ENCODE results near the gene RPL36A.

RPL36A gene

GRCh38 chrX:101393530-101394305, 2.9 kb downstream of the RPL36A start:
- no peak for DNase-seq

- DNase-seq, result no peak
Measured at GRCh38 chrX:101394372-101394771, 3.6 kb downstream of the RPL36A start.

DNA sequence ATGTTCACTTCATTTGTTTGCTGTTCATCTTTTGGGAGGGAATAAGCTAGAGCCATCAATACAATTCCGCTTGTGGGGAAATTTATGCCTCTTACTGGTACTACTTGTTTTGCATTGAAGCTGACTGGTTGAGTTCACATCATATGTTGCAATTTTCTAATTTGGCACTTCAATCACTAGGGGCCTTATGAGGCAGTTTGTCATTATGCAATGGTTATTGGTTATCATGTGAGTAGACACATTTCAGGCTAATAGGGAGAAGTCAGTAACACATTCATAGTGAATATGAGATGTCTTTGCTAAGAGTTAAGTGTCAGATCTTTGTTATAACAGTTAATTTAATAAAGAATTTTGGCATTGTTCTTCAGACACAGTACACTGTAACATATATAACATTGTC, 5.0 kb downstream of the RPL36A start:
- no peak for DNase-seq

- DNase-seq, result no peak
Measured at GRCh38 chrX:101397779-101398178, 7.0 kb downstream of the RPL36A start.

DNA sequence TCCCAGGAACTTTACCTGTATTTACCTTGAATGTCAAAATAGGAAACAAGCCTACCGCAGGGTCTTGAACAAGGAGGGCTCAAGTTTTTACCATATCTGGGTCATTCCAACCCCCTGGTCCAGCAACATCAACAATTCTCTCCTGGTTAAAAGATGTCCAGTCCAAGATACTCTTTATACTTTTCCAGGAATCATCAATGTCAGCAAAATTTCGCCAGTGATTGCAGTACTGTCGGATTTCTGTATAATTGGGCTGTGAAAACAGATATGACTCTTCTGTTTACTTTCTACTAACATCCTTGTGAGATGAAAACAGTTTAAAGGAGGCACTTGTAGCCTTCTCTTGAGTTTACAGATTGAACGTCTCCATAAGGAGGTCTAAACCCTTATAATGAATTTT, 7.9 kb downstream of the RPL36A start:
- DNase-seq, result no peak

DNA sequence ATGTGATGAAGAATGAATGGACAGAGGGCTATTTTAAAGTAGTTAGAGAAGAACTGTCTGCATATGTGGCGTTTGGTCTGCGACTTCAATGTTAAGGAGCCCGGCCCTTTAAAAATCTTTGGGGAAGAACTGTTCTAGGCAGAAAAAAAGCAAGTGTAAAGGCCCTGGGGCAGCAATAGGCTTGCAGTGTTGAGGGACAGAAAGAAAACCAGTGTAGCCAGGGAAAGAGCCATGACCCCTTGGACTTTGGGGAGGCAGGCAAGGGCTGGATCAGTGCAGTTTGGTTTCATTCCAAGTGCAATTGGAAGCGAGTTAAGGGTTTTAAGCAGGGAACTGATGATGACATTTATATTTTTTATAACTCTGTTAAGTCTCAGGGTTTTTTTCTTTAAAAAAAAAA, 9.0 kb downstream of the RPL36A start:
- no peak for DNase-seq

GRCh38 chrX:101407167-101407747, 16.4 kb downstream of the RPL36A start:
- DNase-seq, result no peak

DNA sequence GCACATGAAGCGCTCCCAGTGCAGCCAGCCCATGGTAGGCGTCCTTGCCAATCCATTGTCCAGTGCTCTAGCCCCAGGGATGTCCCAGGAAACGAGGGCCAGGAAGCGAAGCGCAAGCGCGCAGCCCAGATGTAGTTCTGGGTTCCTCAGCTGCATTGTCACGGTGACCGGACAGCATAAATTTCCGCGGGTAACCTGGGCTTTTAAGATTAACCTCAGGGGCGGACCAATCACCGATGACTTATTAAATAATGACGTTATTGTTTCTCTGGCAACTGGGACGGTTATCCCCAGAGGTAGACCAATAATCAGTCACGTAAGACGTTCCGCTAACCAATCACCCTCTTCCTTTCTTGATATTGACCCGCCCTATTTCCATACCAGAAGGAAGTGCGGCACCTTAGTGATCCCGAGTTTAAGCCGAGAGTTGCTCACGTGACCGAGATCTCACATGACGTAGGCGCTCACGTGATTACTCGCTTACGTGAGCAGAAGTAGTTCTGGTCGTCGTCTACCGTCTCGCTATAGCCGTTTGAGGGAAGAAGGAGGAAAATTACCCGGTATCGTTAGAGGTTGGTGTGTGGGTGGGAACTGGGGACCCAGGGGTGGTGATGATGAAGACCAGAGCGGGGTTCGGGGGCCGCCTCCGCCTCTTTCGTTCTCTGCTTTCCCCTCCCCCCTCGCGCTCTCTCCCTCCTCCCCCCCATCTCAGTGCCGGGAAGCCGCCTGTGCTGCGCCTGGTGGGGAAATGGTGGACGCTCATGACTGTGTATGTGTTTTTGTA, 17.1 kb downstream of the RPL36A start, which contains the start of the genes GLA and HNRNPH2:
GLA (minus strand) TSS at position 178 of the 784 bp plus-strand sequence; CDS start at position 156, 22 bp downstream.
HNRNPH2 (plus strand) TSS at position 475 of the 784 bp plus-strand sequence. CDS start 3,767 bp downstream, outside the sequence.
- DNase-seq, result peak; percentile 92

- DNase-seq, result no peak
Measured at GRCh38 chrX:101408532-101408841, 17.7 kb downstream of the RPL36A start.

DNA sequence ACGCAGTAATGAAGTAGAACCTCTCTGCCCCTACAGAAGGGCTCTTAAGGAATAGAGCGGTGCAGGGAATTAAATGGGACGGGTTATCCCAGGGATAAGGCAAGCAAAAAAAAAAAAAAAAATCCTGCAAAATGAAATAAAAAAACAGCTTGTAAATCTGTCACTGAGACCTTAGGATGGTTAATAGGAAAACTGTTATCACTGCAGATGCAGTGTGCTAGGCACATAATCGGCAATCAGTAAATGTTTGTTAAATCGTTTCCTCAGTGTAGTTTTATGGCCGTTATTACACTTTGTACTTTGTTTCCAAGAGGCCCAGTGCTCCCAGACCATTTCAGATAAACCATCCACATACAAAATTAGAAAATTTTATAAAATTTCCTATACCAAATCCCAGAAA, 18.2 kb downstream of the RPL36A start:
- no peak for DNase-seq

DNA sequence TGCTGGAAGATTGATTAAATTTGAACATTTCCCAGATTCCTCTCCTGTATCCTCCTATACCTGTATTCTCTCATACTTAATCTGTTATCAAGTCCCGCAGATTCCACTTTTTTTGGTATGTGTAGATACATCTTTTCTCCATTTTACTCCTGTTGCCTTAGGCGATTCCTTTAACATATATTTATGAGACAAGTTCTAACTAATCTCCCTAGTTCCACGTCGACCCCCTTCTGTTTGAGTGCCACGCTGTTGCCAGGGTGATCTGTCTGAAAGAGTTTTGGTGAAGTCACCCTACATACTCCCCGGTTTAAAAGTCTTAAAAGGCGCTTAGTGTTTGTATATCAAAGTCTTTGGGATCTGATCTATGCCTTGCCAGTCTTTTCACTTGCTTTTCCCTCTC, 19.6 kb downstream of the RPL36A start:
- DNase-seq, result no peak

- no peak for DNase-seq
Measured at GRCh38 chrX:101411984-101412383, 21.2 kb downstream of the RPL36A start.

DNA sequence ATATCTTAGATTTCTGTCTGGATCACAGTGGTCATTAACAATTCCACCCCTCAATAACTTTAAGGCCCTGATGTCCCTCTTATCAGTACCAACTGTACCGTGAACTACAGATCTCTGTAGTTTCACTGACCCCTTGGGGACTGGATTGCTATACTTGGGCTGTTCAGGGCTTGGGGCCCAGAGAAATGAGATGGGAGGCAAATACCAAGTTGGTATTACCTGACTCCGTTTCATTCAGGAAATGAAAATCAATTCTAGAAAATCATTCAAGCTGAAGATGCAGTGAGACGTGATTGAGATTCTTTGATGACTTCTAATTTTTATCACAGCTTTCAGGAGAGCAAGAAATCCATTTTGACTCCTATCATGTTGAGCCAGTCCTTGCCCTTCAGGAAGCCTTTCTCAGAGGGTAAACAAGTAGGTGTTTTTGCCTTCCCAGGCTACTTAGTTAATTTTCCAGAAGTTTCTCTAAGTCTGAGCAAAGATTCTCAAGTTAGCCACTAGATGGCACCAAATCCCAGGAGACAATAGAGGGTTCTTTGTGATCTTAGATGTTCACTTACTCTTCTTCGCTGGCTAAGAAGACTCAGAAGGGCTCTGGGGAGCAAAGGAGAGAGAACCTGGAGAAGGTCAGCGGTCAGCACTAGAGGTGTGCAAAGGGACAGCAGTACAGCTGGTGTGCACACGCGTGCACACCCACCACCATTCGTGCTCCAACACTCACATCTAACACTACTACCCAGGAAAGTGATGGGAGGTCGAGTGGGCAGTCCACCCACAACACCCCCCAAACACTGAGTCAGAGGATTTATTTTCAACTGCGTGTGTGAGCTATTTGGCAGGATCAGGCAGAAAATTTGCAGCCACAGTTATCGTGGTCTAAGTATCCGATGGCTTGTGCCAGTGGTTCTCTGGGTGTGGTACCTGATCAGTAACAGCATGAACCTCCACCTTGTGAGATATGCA, 24.7 kb downstream of the RPL36A start:
- peak; percentile 18 for DNase-seq

DNA sequence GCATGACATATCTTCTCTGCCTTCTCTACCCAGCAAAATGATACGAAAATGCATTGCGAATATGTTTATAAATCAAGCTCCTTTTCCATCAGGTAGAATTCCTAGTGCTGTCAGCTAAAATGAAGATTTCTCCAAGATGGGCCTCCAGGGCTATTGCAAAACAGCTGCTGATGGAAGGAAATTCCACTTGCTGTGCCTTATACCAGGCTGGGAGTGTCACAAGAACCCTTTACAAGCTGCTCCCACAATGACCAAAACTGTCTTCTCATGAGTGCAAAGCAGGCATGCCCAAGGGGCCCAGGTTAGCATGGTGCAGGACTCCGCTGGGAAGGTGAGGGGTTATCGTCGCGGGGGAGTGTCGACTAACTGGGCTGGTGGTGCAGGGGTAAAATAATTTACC, 25.9 kb downstream of the RPL36A start:
- no peak for DNase-seq

DNA sequence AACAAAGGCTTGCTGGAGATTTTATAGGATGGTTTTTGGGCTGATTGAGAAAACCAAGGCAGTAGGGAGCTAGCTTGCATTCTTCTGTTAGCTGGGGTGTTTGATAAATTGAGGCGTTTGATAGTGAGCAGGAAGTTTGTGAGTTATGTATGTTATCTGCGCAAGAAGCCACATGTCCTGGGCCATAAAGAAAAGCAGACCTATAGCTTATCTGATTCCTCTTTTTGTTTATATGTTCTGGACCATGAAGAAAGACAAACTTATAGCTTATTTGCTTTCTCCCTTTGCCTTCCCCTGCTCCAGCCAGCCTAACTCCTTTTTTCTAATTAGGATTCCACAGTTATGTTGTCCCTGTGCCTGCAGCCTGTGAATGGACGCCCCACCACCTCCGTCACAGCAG, 26.4 kb downstream of the RPL36A start:
- no peak for DNase-seq

DNA sequence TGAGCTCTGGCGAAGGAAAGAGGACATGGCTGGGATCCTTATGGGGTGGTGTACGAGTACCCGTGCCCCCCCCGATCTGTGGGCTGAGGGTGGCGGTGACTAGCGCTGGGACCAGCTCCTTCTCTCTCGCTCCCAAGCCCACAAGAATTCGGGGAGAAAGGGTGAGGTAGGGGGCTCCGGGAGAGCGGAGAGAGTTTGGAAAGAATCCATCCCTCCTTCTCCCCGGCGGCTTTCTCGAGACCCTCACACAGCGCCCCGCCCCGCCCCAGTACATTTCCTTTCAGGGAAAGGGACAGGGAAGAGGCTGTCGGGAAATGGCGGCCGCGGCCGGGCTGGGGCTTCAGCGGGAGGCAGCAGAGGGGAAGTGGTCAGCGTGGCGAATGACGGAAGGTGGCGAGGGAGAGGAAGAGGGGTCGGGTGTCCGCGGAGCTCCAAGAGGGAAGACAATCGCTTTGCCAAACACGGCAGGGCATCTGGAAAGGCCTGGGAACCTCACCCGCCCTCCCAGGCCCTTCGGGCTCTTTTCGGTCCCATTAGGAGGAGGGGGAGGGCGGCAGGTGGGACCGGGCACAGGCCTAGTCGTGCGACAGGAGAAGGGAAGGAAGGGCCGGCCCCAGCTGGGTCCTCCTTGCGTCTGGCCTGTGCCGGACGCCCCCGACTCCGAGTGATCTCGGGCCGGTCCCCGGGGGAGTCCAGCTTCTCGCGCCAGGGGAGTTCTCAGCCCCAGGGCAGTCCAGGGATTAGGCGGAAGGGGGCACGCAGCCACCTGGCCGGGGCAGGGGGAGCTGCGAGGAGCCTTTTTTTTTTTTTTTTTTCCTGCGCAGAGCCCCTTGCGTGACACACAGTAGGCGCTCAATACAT, 27.4 kb downstream of the RPL36A start:
- DNase-seq, result peak; percentile 4

DNA sequence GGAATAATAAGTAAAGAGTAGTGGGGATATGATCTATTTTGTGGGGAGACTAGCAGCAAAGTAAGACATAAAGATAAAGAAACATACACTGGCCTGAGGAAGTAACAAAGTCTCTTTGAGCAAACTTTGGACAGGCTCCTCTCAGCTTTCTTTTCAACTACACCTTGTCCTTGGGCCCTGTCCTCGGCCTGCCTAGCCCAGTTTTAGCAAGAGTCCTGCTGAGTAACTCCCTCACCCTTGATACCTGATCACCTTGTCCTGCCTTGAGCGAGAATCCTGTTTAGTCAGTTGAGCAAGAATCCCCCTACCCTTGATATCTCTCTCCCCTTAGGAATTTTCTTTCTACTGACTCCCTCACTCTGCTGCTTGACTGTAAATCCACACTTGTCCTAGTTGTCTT, 28.7 kb downstream of the RPL36A start:
- no peak for DNase-seq

DNA sequence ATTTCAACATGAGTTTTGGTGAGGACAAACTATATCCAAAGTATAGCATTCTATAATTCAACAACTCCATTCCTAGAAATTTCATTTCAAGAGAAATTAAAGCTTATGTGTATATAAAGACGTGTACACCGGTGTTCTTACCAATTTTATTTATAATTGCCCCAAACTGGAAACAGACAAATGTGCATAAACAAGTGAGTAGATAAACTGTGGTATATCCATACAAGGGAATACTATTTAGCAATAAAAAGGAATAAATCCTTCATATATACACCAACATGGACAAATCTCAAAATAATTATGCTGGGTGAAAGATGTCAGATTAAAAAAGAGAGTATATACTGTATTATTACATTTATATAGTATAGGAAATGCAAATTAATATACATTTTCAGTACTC, 37.1 kb downstream of the RPL36A start:
- no peak for DNase-seq

DNA sequence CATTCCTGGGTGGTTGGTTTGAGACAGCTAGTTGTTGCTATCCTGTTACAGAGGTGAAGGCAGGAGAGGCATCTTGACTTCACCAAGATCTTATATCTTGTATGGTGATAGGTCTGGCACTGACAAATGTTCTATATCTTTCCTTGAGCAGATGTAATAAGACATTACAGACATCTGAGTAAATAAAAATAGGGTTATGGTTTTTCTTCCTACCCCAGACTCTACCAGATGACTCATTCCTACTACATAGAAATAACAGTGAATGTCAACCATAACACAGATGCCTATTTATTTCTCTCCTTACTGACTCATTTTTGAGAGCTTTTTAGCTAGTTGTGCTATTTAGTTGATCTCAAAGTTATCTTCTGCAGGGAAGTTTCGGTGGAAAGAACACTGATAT, 39.1 kb downstream of the RPL36A start:
- no peak for DNase-seq

GRCh38 chrX:101430457-101431078, 39.8 kb downstream of the RPL36A start:
- no peak for DNase-seq

DNA sequence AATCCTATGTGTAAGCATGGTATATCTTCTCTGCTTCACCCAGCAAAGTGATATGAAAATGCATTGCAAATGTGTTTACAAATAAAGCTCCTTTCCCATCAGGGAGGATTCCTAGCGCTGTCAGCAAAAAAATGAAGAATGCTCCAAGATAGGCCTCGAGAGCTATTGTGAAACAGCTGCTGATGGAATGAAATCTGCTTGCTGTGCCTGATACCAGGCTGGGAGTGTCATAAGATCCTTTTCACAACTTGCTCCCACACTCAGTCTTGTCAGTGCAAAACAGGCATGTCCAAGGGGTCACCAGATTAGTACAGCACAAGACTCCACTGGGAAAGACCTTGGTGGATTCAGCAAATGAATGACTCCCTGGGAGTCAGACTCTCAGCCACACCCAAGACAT, 51.3 kb downstream of the RPL36A start:
- DNase-seq, result no peak
